Spinal cord (tissue), 10 donors: ENCODE results near the gene NRN1L. TPM values are rescaled to one million over a fixed set of nuclear protein-coding genes. Genes with fewer than 3 reads are reported as not detected.

ENCODE experiments used
- DNase-seq, 6 donors: peaks; one replicate each; pipeline versions ENCODE4 v3.0.0 to v3.0.0-alpha.2; 2013 to 2015; ENCODE audit warnings: low spot score in 6 of 6, low read depth in 4 of 6
- H3K27ac ChIP-seq: one replicate; pipeline ENCODE4 v1.5.1; 2013; ENCODE audit warnings: low read depth, low read length, control low read depth
- H3K27me3 ChIP-seq: one replicate; pipeline ENCODE4 v1.6.1; 2013; ENCODE audit warnings: low read length; ENCODE audit not compliant: control insufficient read depth, insufficient read depth
- H3K36me3 ChIP-seq: one replicate; pipeline ENCODE4 v1.6.1; 2013; ENCODE audit warnings: low read length; ENCODE audit not compliant: control insufficient read depth, insufficient read depth
- H3K4me1 ChIP-seq: one replicate; pipeline ENCODE4 v1.6.1; 2013; ENCODE audit warnings: low read length; ENCODE audit not compliant: control insufficient read depth, insufficient read depth
- H3K4me3 ChIP-seq: one replicate; pipeline ENCODE4 v1.5.1; 2013; ENCODE audit warnings: low read depth, low read length, control low read depth
- H3K9me3 ChIP-seq: one replicate; pipeline ENCODE4 v1.6.1; 2013; ENCODE audit warnings: low read length; ENCODE audit not compliant: control insufficient read depth, insufficient read depth
- WGBS: methylation state at CpG from one replicate; pipeline ENCODE4 v1.1.5; 2013; ENCODE audit warnings: missing lambda C conversion rate; ENCODE audit not compliant: insufficient coverage; 5-methylcytosine and 5-hydroxymethylcytosine counted together
- polyA plus RNA-seq, 2 donors: library from polyadenylated mRNA; unstranded; fragments of 120-200 nt; gene quantifications; one replicate each; pipeline ENCODE4 v1.2.1, GENCODE V29; 2013; ENCODE audit not compliant: insufficient read length in 2 of 2
- total RNA-seq, 2 donors: library from RNA; depleted of rRNA in 1 of 2; stranded (reverse); fragments of 120-200 nt in 1 of 2; fragments of >200 nt in 1 of 2; gene quantifications; one replicate each; pipeline versions ENCODE4 v1.2.3 to v1.2.4, GENCODE V29; 2013 to 2014
- donor health status: healthy.

NRN1L gene
- total and polyA plus RNA-seq, 4 donors = 0.89 to 2.5 (median 1.5) TPM

GRCh38 chr16:67879936-67880335, 4.7 kb upstream of the NRN1L start:
- DNase-seq = no peak
- 96% methylated on average over 5 of the region's 5 CpGs for WGBS
- peaks cover 15% of the 10 kb centered on the region for H3K4me1 ChIP-seq
- H3K9me3 ChIP-seq = no peaks in the 10 kb centered on the region
- peaks cover 93% of the 10 kb centered on the region for H3K36me3 ChIP-seq
- H3K27me3 ChIP-seq = no peaks in the 10 kb centered on the region
- H3K27ac ChIP-seq = no peak overlapping the region
- no peak overlapping the region for H3K4me3 ChIP-seq

- Histone ChIP-seq H3K4me1 (peaks cover 20% of the 10 kb centered on the region), H3K36me3 (peaks cover 94% of the 10 kb centered on the region), H3K4me3 (no peak overlapping the region), H3K27ac (no peak overlapping the region), H3K27me3 (no peaks in the 10 kb centered on the region), H3K9me3 (no peaks in the 10 kb centered on the region)
- 92% methylated on average over 12 of the region's 13 CpGs for WGBS
- no peak for DNase-seq
These were observed 4.1 kb upstream of the NRN1L start for GRCh38 chr16:67880584-67880983.

GRCh38 chr16:67881621-67882161, 3.0 kb upstream of the NRN1L start:
- Histone ChIP-seq H3K9me3 (no peaks in the 10 kb centered on the region), H3K27me3 (no peaks in the 10 kb centered on the region), H3K27ac (no peak overlapping the region), H3K4me3 (no peak overlapping the region), H3K36me3 (peaks cover 94% of the 10 kb centered on the region), H3K4me1 (peaks cover 20% of the 10 kb centered on the region)
- DNase-seq = no peak
- 92% methylated on average over 17 of the region's 21 CpGs for WGBS

GRCh38 chr16:67882374-67883145, 2.1 kb upstream of the NRN1L start:
- H3K9me3 ChIP-seq = no peaks in the 10 kb centered on the region
- H3K4me1 ChIP-seq = peaks cover 20% of the 10 kb centered on the region
- H3K27ac ChIP-seq = no peak overlapping the region
- H3K36me3 ChIP-seq = peaks cover 90% of the 10 kb centered on the region
- 71% methylated on average over 15 of the region's 18 CpGs for WGBS
- H3K4me3 ChIP-seq = no peak overlapping the region
- no peak for DNase-seq
- H3K27me3 ChIP-seq = no peaks in the 10 kb centered on the region

DNA sequence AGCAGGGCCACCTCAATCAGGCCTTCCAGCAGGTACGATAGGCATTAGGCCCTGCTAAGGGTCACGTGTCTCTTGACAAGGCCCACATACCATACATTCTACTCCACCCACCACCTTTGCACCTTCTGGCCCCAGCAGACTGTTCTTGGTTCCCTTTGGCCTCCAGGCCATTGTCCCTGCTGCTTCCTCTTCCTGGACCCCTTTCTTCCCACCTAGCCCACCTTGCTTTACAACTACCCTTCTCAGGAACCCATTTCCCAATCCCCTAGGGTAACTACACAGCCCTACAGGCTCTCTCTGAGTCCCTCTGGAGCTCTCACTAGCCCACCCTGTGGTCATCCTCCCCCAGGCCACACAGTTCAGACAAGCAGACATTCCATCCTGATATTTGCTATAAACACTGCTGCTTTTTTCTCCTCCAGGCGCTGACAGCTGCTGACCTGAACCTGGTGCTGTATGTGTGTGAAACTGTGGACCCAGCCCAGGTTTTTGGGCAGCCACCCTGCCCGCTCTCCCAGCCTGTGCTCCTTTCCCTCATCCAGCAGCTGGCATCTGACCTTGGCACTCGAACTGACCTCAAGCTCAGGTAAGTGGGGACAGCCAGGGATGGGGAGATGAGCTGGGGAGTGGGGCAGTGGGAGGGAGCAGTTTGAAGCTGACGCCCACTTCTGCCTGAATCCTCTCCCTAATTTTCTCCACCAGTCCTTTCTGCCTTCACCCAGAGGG, 1.4 kb upstream of the NRN1L start:
- peaks cover 82% of the 10 kb centered on the region for H3K36me3 ChIP-seq
- H3K27ac ChIP-seq = no peak overlapping the region
- 87% methylated on average over 3 of the region's 6 CpGs for WGBS
- DNase-seq = no peak
- no peak overlapping the region for H3K4me3 ChIP-seq
- H3K9me3 ChIP-seq = no peaks in the 10 kb centered on the region
- no peaks in the 10 kb centered on the region for H3K27me3 ChIP-seq
- peaks cover 23% of the 10 kb centered on the region for H3K4me1 ChIP-seq

DNA sequence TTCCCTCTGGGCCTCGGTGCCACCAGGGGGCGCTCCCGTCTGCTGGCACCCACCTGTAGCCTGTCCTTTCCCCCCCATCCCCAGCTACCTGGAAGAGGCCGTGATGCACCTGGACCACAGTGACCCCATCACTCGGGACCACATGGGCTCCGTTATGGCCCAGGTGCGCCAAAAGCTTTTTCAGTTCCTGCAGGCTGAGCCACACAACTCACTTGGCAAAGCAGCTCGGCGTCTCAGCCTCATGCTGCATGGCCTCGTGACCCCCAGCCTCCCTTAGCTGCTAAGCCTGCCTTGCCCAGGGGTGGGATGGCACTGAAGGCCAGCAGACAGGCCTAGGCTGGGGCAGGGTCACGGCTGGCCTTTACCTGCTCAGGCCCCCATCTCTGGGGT, 818 bp upstream of the NRN1L start:
- WGBS = 59% methylated on average over 11 of the region's 11 CpGs
- H3K36me3 ChIP-seq = peaks cover 77% of the 10 kb centered on the region
- H3K4me1 ChIP-seq = peaks cover 26% of the 10 kb centered on the region
- no peaks in the 10 kb centered on the region for H3K27me3 ChIP-seq
- DNase-seq = peak in 2 of 6 donors; percentile 34 to 57
- no peaks in the 10 kb centered on the region for H3K9me3 ChIP-seq
- no peak overlapping the region for H3K4me3 ChIP-seq
- peak overlapping the region; percentile 33 for H3K27ac ChIP-seq

DNA sequence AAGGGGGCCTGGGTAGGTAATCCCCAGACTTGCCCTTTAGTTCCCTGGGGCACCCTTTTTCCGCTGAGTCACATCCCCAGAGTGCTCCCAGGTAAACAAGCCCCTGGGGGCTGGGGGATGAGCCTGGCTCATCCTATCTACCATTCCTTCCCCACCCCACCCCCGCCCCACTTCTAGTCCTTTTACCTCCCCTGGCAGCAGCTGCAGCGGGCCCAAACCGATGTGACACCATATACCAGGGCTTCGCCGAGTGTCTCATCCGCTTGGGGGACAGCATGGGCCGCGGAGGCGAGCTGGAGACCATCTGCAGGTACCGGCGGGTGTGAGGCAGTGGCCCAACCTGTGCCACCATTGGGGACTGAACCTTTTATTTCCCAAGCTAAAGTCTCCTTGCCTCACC, 860 bp downstream of the NRN1L start:
- Histone ChIP-seq H3K36me3 (peaks cover 60% of the 10 kb centered on the region), H3K4me1 (peaks cover 26% of the 10 kb centered on the region), H3K27ac (no peak overlapping the region), H3K9me3 (no peaks in the 10 kb centered on the region), H3K4me3 (no peak overlapping the region), H3K27me3 (no peaks in the 10 kb centered on the region)
- 88% methylated on average over 11 of the region's 12 CpGs for WGBS
- DNase-seq = no peak

- H3K27ac ChIP-seq = no peak overlapping the region
- H3K4me1 ChIP-seq = peaks cover 26% of the 10 kb centered on the region
- no peak overlapping the region for H3K4me3 ChIP-seq
- no peaks in the 10 kb centered on the region for H3K9me3 ChIP-seq
- H3K36me3 ChIP-seq = peaks cover 56% of the 10 kb centered on the region
- no peaks in the 10 kb centered on the region for H3K27me3 ChIP-seq
- no peak for DNase-seq
- 92% methylated on average over 18 of the region's 19 CpGs for WGBS
These were observed 1.3 kb downstream of the NRN1L start for GRCh38 chr16:67885976-67886375.

DNA sequence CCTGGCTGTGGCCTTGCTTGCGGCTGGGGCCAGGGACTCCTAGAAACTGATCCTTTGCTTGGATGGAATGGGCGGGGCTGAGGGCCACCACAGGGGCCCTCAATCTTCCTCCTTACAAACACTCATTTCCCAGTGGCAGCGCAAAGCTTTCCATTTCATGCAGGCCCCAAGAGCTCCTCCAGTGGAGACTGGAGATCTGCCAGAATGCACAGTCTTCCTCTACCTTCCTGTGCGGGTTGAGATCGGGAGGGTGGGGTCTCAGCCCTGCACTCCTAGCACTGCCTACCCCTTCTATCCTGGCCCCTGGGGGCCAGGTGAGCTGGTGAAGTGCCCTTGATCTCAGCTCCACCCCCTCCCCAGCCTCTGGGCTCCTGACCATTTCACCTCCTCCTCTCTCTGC, 1.7 kb downstream of the NRN1L start:
- DNase-seq = no peak
- Histone ChIP-seq H3K27ac (no peak overlapping the region), H3K36me3 (peaks cover 51% of the 10 kb centered on the region), H3K4me1 (peaks cover 26% of the 10 kb centered on the region), H3K9me3 (no peaks in the 10 kb centered on the region), H3K4me3 (no peak overlapping the region), H3K27me3 (no peaks in the 10 kb centered on the region)
- WGBS = 69% methylated on average over 4 of the region's 5 CpGs
